NCI-H446 treated with DMSO at 0.1 percent for 48 hours (cell line): ENCODE data around the gene PPM1L.

Source experiments
- DNase-seq: peaks from one replicate; lab custom pipeline; 2025; lab: John Stamatoyannopoulos, UW

PPM1L gene

DNA sequence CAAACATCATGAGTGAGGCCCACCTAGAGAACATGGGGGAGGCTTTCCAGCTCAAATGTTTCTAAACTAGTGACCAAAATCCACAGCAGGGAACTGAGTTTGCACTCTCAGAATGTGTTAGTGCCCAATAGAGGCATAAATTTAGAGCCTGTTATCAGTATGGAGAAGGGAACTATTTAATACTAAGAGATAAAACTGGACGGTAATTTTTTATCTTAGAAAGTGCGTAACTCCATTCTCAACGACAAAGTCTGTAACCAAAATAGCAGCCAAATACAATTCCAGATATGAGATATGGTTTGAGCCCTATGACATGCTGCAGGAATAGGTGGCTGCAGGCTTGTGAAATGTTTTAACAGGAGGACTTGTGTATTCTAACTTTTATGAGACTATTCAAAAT, 345.6 kb downstream of the PPM1L start:
- DNase-seq: no peak

DNA sequence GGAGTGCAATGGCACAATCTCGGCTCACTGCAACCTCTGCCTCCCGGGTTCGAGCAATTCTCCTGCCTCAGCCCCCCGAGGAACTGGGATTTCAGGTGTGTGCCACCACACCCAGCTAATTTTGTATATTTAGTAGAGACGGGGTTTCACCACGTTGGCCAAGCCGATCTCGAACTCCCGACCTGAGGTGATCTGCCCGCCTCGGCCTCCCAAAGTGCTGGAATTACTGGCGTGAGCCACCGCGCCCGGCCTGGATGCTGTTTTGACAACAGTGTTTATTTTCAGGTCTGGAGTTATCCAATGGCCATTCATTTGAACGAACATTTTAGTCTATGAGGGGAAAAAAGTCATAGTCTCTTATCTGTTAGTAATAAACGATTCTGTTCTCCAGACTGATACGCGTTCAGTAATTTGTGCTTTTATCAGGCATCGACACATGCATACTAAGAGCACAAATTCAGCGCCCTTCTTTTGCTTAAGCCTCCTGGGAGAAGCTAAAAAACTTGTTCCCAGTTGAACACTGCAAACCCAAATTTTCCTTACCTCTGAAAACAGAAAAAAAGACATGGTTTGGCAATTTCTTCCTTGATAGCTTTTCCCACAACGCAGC, 347.9 kb downstream of the PPM1L start:
- no peak for DNase-seq

GRCh38 chr3:161104561-161105551, 348.8 kb downstream of the PPM1L start, which contains the start of gene B3GALNT1:
Gene B3GALNT1, minus strand, starts transcription at chr3:161105349. Its CDS starts 18,595 bp downstream, at chr3:161086754.
- DNase-seq: peak; percentile 44

GRCh38 chr3:161107311-161107710, 351.3 kb downstream of the PPM1L start:
- DNase-seq: no peak

DNA sequence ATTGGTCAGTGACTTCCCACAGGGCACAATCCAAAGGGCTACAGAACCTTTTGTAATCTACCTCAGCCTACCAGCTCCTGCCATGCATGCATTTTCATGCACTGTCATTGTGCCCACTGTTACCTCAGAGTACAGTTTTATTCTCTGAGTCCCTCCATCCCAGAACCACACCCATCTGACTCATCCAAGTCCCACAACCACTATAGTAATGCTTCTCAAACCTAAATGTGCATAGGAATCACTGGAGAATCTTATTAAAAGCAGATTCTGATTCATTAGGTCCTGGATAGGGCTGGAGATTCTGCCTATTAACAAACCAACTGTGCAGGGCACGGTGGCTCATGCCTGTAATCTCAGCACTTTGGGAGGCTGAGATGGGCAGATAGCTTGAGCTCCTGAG, 352.8 kb downstream of the PPM1L start:
- no peak for DNase-seq

DNA sequence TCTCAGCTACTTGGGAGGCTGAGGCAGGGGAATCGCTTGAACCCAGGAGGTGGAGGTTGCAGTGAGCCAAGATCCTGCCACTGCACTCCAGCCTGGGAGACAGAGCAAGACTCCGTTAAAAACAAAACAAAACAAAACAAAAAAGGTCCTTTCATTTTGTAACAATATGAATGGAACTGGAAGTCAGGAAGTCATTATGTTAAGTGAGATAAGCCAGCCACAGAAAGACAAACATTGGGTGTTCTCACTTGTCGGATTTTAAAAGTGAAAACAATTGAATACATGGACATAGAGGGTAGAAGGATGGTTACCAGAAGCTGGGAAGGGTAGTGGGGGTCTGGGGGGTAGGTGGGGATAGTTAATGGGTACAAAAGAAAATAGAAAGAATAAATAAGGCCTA, 361.6 kb downstream of the PPM1L start:
- DNase-seq: no peak

- DNase-seq: no peak
Measured at GRCh38 chr3:161126495-161126894, 370.5 kb downstream of the PPM1L start.
